ENCODE measurements around the gene TMEM135.
"Not testable (repeated sequence)": the region's sequence is repeated elsewhere in the genome, so short reads cannot be mapped to it uniquely, and the experiment has no call there.

DNA sequence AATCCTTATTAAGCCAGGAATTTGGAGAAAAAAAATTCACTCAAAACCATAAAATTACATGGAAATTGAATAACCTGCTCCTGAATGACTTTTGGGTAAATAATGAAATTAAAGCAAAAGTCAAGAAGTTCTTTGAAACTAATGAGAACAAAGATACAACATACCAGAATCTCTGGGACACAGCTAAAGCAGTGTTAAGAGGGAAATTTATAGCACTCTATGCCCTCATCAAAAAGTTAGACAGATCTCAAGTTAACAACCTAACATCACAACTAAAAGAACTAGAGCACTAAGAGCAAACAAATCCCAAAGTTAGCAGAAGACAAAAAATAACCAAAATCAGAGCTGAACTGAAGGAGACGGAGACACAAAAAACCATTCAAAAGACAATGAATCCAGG, 11.3 kb upstream of the TMEM135 start:
- TF ChIP-seq CTCF, POLR2A (IDR thresholded peaks at IDR 0.05): not testable (repeated sequence)

Measured in thyroid gland (tissue), 4 donors.